Measurements from ENCODE around the gene ADAMTS16.
A peak's percentile ranks its signal among the peaks of the same experiment; 100 is the strongest.

ADAMTS16 gene

DNA sequence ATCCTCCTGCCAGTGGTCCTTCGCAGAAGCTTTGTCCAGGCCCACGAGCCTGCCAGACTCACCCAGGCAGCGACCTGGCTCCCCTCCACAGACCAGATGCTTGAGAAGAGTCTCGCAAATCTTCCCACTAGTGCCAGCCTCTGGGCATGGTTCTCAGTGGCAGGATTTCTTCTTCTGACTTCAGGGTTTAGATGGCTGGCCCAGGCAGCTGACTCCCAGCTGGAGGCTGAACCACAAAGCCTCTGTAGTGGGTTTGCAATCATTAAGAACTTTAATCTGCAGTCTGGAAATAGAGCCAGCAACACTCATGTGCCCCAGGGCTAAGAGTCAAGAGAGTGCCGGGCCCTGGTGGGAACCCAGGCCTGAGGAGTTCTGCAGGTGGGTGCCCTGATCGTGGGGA, 191.7 kb downstream of the ADAMTS16 start:
- H3K4me3 ChIP-seq (ENCODE audit: low read depth, low read length): no peak overlapping the region
- TF ChIP-seq CTCF (IDR thresholded peaks at IDR 0.05; ENCODE audit: low read depth, low read length): no peak
- DNase-seq (ENCODE audit: low read depth, low spot score): peak; percentile 57
- in situ Hi-C loops (cut with HindIII; ENCODE audit: low sequenced_read_pairs): no loop called here

DNA sequence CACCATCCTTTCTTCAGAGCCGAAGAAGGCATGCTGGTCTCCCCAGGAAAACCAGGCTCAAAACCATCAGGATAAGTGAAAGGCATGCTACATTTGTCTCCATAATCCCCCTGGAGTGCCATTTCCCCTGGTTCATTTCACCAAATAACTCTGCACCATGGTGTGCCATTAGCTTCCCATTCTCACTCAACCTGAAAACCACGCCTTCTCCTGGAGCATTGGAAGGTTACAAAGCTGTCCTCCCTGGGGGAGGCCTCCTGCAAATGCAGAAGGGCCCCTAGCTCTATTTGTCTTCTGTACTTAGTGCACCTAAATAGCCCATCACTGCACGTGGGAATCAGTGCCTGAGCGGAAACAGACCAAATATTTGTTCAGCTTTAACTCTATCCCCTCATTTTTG, 192.2 kb downstream of the ADAMTS16 start:
- no peak for TF ChIP-seq CTCF (IDR thresholded peaks at IDR 0.05; ENCODE audit: low read depth, low read length)
- H3K4me3 ChIP-seq (ENCODE audit: low read depth, low read length): no peak overlapping the region
- no peak for DNase-seq (ENCODE audit: low read depth, low spot score)
- in situ Hi-C loops (cut with HindIII; ENCODE audit: low sequenced_read_pairs): no loop called here

- TF ChIP-seq CTCF (IDR thresholded peaks at IDR 0.05; ENCODE audit: low read depth, low read length): no peak
- no peak overlapping the region for H3K4me3 ChIP-seq (ENCODE audit: low read depth, low read length)
- DNase-seq (ENCODE audit: low read depth, low spot score): peak; percentile 43
- in situ Hi-C loops (cut with HindIII; ENCODE audit: low sequenced_read_pairs): no loop called here
Observed at GRCh38 chr5:5335107-5335506, 195.0 kb downstream of the ADAMTS16 start.

GRCh38 chr5:5335700-5336264, 195.7 kb downstream of the ADAMTS16 start:
- no peak for TF ChIP-seq CTCF (IDR thresholded peaks at IDR 0.05; ENCODE audit: low read depth, low read length)
- no peak overlapping the region for H3K4me3 ChIP-seq (ENCODE audit: low read depth, low read length)
- in situ Hi-C loops (cut with HindIII; ENCODE audit: low sequenced_read_pairs): no loop called here
- DNase-seq (ENCODE audit: low read depth, low spot score): peak; percentile 91

- H3K4me3 ChIP-seq (ENCODE audit: low read depth, low read length): no peak overlapping the region
- no peak for TF ChIP-seq CTCF (IDR thresholded peaks at IDR 0.05; ENCODE audit: low read depth, low read length)
- DNase-seq (ENCODE audit: low read depth, low spot score): no peak
- in situ Hi-C loops (cut with HindIII; ENCODE audit: low sequenced_read_pairs): no loop called here
Observed at GRCh38 chr5:5339257-5339656, 199.1 kb downstream of the ADAMTS16 start.

- peak; percentile 96 for DNase-seq (ENCODE audit: low read depth, low spot score)
- TF ChIP-seq CTCF (IDR thresholded peaks at IDR 0.05; ENCODE audit: low read depth, low read length): peak; percentile 71
- no peak overlapping the region for H3K4me3 ChIP-seq (ENCODE audit: low read depth, low read length)
- in situ Hi-C loops (cut with HindIII; ENCODE audit: low sequenced_read_pairs): no loop called here
Observed at GRCh38 chr5:5340206-5340729, 200.1 kb downstream of the ADAMTS16 start.
